IPS-18a (cell line): Measurements from ENCODE around the gene PGPEP1.
A peak's percentile ranks its signal among the peaks of the same experiment; 100 is the strongest.

Source experiments
- H3K27ac ChIP-seq: one replicate; pipeline ENCODE4 v1.5.1; 2013; ENCODE audit warnings: low read length
- H3K27me3 ChIP-seq: one replicate; pipeline ENCODE4 v1.6.1; 2013; ENCODE audit warnings: mild to moderate bottlenecking, low read length; ENCODE audit not compliant: control insufficient read depth, insufficient read depth
- H3K36me3 ChIP-seq: one replicate; pipeline ENCODE4 v1.6.1; 2013; ENCODE audit warnings: low read depth, low read length; ENCODE audit not compliant: control insufficient read depth
- H3K4me1 ChIP-seq: one replicate; pipeline ENCODE4 v1.6.1; 2013; ENCODE audit warnings: low read depth, low read length; ENCODE audit not compliant: control insufficient read depth
- H3K4me3 ChIP-seq: one replicate; pipeline ENCODE4 v1.5.1; 2013; ENCODE audit warnings: low read length
- H3K9ac ChIP-seq: one replicate; pipeline ENCODE4 v1.6.1; 2013; ENCODE audit warnings: mild to moderate bottlenecking, low read length, moderate library complexity
- H3K9me3 ChIP-seq: one replicate; pipeline ENCODE4 v1.6.1; 2013; ENCODE audit warnings: low read depth, low read length; ENCODE audit not compliant: control insufficient read depth

PGPEP1 gene

DNA sequence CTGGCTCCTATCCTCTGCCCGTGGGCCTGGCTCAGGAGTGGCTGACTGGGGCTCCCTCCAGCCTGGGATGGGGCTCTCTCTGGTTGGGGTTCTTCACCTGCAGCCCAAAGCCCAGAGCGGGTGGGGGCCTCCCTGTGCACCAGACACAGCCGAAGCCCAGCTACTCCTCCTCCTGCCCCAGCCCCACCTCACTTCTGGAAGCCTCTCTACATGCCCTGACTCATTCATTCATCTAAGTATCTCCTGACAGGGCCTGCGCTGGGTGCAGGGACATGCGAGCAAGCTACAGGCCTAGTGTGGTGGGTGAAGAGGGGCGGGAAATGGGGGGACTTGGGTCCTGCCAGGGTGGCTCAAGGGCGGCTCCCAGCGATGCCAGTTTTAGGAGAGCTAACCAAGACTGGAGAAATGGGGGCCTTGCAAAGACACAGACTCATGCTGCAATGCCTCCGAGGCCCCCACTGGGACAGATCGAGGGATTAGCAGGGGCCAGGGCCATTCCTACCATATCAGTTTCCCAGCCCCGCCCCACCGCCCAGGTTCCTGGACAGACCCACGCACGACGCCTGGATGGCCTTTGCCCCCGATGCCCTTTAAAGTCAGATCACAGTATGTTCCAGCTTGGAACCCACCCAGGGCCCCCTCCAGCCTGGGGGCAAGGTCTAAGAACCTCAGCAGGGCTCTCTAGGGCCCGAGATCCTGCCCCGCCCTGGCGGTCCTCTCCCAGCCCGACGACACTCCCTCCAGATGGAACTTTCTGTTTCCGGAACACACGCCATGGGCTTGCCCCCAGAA is 30.1 kb upstream of the PGPEP1 start:
- H3K4me1 ChIP-seq, result no peaks in the 10 kb centered on the region
- H3K27ac ChIP-seq, result no peak overlapping the region
- H3K36me3 ChIP-seq, result peaks cover 69% of the 10 kb centered on the region
- H3K9ac ChIP-seq, result no peak overlapping the region
- H3K27me3 ChIP-seq, result no peaks in the 10 kb centered on the region
- H3K9me3 ChIP-seq, result no peaks in the 10 kb centered on the region
- no peak overlapping the region for H3K4me3 ChIP-seq

DNA sequence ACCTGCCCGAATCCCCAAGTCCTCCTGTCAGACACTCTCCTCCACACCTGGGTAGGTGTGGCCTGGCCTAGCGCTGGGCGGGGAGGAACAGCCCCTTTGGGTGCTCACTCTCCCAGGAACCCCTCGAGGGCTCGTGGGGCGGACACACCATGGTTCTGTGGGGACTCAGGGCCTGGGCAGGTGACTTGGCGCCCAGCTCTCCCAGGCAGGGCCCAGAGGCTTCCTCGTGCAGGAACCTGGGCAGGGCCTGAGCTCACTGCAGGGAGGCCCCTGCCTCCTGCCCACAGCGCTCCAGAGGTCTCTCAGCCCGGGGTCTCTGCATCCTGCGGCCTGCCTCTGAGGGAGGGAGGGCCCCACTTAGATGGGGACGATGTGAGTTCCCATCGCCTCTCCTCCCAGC is 29.4 kb upstream of the PGPEP1 start:
- Histone ChIP-seq H3K27me3 (no peaks in the 10 kb centered on the region), H3K9me3 (no peaks in the 10 kb centered on the region), H3K9ac (no peak overlapping the region), H3K27ac (no peak overlapping the region), H3K4me3 (no peak overlapping the region), H3K4me1 (no peaks in the 10 kb centered on the region), H3K36me3 (peaks cover 74% of the 10 kb centered on the region)

- H3K36me3 ChIP-seq, result peaks cover 70% of the 10 kb centered on the region
- no peaks in the 10 kb centered on the region for H3K27me3 ChIP-seq
- no peak overlapping the region for H3K27ac ChIP-seq
- H3K4me3 ChIP-seq, result no peak overlapping the region
- H3K4me1 ChIP-seq, result no peaks in the 10 kb centered on the region
- no peaks in the 10 kb centered on the region for H3K9me3 ChIP-seq
- H3K9ac ChIP-seq, result no peak overlapping the region
These were observed 28.8 kb upstream of the PGPEP1 start for GRCh38 chr19:18311502-18312091.

- Histone ChIP-seq H3K9me3 (no peaks in the 10 kb centered on the region), H3K4me3 (no peak overlapping the region), H3K4me1 (no peaks in the 10 kb centered on the region), H3K36me3 (peaks cover 69% of the 10 kb centered on the region), H3K27ac (no peak overlapping the region), H3K9ac (no peak overlapping the region), H3K27me3 (no peaks in the 10 kb centered on the region)
These were observed 28.3 kb upstream of the PGPEP1 start for GRCh38 chr19:18312092-18312534.

GRCh38 chr19:18313398-18313797 is 27.0 kb upstream of the PGPEP1 start:
- H3K9me3 ChIP-seq, result no peaks in the 10 kb centered on the region
- no peaks in the 10 kb centered on the region for H3K4me1 ChIP-seq
- H3K4me3 ChIP-seq, result no peak overlapping the region
- H3K36me3 ChIP-seq, result peaks cover 57% of the 10 kb centered on the region
- no peak overlapping the region for H3K9ac ChIP-seq
- H3K27ac ChIP-seq, result no peak overlapping the region
- H3K27me3 ChIP-seq, result no peaks in the 10 kb centered on the region

DNA sequence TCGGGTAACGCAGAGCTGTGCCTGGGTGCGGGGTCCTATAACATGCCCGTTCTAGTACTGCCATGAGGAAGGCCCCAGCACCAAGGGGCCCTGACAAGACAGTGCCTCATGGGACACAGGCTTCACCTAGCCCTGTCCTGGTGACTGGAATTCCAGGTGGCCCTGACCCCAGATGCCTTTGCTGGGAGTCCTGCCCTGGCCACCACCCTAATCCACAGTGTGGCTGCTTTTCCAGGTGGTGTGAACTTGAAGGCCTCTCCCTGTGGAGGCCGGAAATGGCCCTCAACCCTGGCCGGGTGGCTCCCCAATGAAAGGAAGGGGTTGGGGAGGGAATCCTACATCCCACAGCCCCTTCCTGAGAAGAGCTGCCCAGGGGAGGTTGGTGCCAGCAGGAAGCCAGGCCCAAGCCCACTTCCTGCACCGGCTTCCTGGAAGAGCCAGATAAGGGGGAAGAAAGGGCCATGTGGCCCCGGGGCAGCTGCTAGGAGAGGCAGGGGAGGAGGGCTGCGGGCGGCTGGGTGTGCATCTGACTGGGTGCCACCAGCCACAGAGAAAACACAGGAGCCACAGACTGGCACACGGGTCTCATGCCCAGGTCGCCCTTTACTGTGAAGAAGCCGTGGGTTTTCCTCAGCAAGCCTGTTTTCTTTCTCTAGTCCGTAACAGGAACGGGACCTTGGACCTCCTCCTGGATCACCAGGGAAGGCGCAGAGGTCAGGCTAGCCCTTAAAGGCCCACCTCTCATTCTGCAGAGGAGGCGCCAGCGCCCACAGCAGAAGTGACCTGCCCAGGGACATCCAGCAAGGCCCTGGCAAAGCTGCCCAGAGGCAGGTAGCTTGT is 22.2 kb upstream of the PGPEP1 start:
- H3K27me3 ChIP-seq, result no peaks in the 10 kb centered on the region
- H3K36me3 ChIP-seq, result peaks cover 21% of the 10 kb centered on the region
- H3K9me3 ChIP-seq, result no peaks in the 10 kb centered on the region
- peaks cover 9% of the 10 kb centered on the region for H3K4me1 ChIP-seq
- no peak overlapping the region for H3K9ac ChIP-seq
- no peak overlapping the region for H3K4me3 ChIP-seq
- no peak overlapping the region for H3K27ac ChIP-seq

DNA sequence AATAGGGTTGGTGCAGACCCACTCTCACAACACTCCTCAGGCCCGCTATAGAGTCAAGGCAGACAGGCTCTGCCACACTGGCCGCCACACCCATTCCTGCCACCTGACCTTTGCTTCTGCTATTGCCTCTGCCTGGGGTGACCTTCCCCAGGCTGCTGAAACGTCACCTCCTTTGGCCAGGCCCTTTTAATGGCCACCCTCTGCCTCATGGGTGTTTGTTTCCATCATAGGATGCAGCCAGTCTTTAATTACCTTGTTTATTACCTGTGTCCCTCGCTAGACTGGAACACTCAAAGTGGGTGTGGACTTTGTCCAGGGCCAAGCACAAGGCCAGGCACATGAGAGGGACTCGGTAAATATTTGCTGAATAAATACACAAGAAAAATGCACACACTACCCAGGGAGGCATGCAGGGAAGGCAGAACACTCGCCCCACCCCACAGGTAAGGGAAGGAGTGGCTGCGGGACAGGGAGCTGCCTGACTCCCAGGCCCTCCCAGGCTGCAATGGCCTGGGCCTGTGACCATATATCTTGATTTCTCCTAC is 20.7 kb upstream of the PGPEP1 start:
- Histone ChIP-seq H3K27me3 (no peaks in the 10 kb centered on the region), H3K36me3 (peaks cover 8% of the 10 kb centered on the region), H3K9ac (no peak overlapping the region), H3K4me1 (peaks cover 16% of the 10 kb centered on the region), H3K27ac (no peak overlapping the region), H3K9me3 (no peaks in the 10 kb centered on the region), H3K4me3 (no peak overlapping the region)

GRCh38 chr19:18320865-18321733 is 19.3 kb upstream of the PGPEP1 start:
- Histone ChIP-seq H3K4me1 (peaks cover 16% of the 10 kb centered on the region), H3K36me3 (peaks cover 3% of the 10 kb centered on the region), H3K9me3 (no peaks in the 10 kb centered on the region), H3K9ac (peak overlapping the region; percentile 97), H3K4me3 (peak overlapping the region; percentile 97), H3K27ac (no peak overlapping the region), H3K27me3 (no peaks in the 10 kb centered on the region)

DNA sequence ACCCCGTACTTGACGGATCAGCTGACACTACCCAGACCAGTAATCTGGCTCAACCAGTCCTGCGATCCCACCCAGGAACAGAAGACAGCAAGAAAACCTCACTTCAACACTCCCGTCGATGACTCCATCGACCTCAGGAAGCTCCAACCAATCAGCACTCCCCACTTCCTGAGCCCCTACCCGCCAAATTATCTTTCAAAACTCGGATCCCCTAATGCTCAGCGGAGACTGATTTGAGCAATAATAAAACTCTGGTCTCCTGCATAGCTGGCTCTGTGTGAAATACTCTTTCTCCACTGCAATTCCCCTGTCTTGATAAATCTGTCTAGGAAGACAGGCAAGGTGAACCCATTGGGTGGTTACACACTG is 18.7 kb upstream of the PGPEP1 start:
- peaks cover 3% of the 10 kb centered on the region for H3K36me3 ChIP-seq
- peak overlapping the region; percentile 97 for H3K9ac ChIP-seq
- H3K9me3 ChIP-seq, result no peaks in the 10 kb centered on the region
- H3K4me1 ChIP-seq, result peaks cover 16% of the 10 kb centered on the region
- no peak overlapping the region for H3K27ac ChIP-seq
- H3K27me3 ChIP-seq, result no peaks in the 10 kb centered on the region
- peak overlapping the region; percentile 97 for H3K4me3 ChIP-seq

DNA sequence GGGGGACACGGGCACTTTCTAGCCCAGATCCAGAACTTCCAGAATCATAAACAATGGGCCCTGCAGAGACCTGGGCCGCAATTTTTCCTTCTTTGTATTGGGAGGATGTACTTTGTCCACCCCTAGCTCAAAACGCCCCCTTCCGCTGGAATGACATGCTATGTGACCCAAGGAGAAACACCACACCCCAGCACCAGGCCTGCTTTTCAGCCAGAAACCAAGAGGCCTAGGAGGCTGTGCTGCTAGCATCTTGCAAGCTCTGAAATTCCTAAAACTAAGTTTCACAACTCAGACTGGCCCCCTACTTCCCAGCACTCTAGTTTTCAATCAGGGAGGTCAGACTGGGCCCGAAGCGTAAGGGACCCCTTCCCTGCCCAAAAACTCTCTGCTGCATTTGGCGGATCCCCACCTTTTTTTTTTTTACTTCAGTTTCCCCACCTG is 18.1 kb upstream of the PGPEP1 start:
- H3K27me3 ChIP-seq, result no peaks in the 10 kb centered on the region
- peaks cover 3% of the 10 kb centered on the region for H3K36me3 ChIP-seq
- H3K9me3 ChIP-seq, result no peaks in the 10 kb centered on the region
- peak overlapping the region; percentile 97 for H3K4me3 ChIP-seq
- H3K27ac ChIP-seq, result peak overlapping the region; percentile 95
- peak overlapping the region; percentile 97 for H3K9ac ChIP-seq
- H3K4me1 ChIP-seq, result peaks cover 16% of the 10 kb centered on the region
